ENCODE results near the gene AIMP1. TPM values are rescaled to one million over a fixed set of nuclear protein-coding genes. Genes with fewer than 3 reads are reported as not detected.

Gene AIMP1
- total RNA-seq, 3 donors from 2014 or later = 25.3 to 34.4 (median 28.2) TPM

DNA sequence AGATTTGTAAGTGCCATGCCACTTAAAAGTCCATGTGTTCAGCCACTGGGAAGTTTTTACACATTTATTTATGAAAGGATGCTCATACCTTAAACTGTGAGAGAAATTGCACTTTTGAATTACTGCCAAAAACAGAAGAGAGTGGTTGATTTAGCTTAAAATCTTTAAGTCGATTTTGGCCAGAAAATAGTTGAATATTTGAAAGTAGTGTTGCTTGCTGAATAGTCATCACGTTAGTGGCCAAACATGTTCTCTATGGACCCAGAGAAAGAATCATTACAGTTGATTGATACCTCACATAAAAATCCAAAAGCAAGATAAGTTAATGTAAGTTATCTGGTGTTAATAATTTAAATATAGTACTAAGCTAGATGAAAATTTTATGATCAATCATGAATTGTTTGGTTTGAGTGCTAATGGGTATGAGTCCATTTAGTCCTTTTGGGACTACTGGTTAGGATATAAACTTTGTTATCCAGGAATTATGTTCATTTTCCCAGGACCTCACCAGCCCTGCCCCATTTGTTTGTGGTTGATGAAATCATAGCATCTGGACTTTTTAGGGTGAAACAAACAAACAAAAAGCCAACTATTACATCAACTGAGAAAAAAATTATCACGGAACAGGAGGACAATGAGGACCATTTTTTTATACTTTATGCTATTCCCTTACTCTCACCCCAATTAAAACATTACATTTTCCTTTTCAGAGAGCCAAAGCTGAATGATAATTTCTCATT is 45.9 kb downstream of the AIMP1 start:
- H3K4me3 ChIP-seq = no peak overlapping the region
- DNase-seq (ENCODE audit: low spot score in 2 of 2) = no peak
- TF ChIP-seq POLR2AphosphoS5 (IDR thresholded peaks at IDR 0.05) = no peak
- no peak for TF ChIP-seq CTCF (IDR thresholded peaks at IDR 0.05)
- TF ChIP-seq POLR2A (IDR thresholded peaks at IDR 0.05) = no peak
- no peaks in the 10 kb centered on the region for H3K4me1 ChIP-seq
- no peaks in the 10 kb centered on the region for H3K27me3 ChIP-seq
- intact Hi-C loops (cut with DNase I; ENCODE audit: low total_unique reads) = no loop called here
- H3K27ac ChIP-seq = no peak overlapping the region
- no peaks in the 10 kb centered on the region for H3K36me3 ChIP-seq
- no peaks in the 10 kb centered on the region for H3K9me3 ChIP-seq

GRCh38 chr4:106364282-106364681 is 47.9 kb downstream of the AIMP1 start:
- H3K9me3 ChIP-seq = no peaks in the 10 kb centered on the region
- H3K27me3 ChIP-seq = no peaks in the 10 kb centered on the region
- intact Hi-C loops (cut with DNase I; ENCODE audit: low total_unique reads) = no loop called here
- DNase-seq (ENCODE audit: low spot score in 2 of 2) = no peak
- H3K4me1 ChIP-seq = no peaks in the 10 kb centered on the region
- no peak overlapping the region for H3K4me3 ChIP-seq
- no peaks in the 10 kb centered on the region for H3K36me3 ChIP-seq
- TF ChIP-seq POLR2A (IDR thresholded peaks at IDR 0.05) (no peak), CTCF (IDR thresholded peaks at IDR 0.05) (no peak), POLR2AphosphoS5 (IDR thresholded peaks at IDR 0.05) (no peak)
- no peak overlapping the region for H3K27ac ChIP-seq

DNA sequence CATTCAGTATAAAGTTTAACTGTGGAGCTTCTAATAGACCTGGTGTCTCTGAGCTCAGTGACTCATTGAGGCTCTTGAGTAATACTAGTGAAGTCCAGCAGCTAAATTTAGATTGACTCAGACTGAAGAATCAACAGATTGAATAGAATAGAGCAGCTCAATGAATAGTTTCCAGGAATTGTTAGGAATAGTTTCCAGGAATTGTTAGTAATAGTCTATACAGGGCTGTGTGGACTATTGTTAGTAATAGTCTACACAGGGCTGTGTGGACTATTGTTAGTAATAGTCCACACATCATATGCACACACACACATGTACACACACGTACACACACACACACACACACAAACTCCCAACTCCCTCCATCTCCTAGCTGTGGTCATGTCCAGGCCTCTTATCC is 49.3 kb downstream of the AIMP1 start:
- no peak for DNase-seq (ENCODE audit: low spot score in 2 of 2)
- H3K36me3 ChIP-seq = no peaks in the 10 kb centered on the region
- H3K27me3 ChIP-seq = no peaks in the 10 kb centered on the region
- H3K9me3 ChIP-seq = no peaks in the 10 kb centered on the region
- H3K27ac ChIP-seq = no peak overlapping the region
- TF ChIP-seq POLR2A (IDR thresholded peaks at IDR 0.05) (no peak), POLR2AphosphoS5 (IDR thresholded peaks at IDR 0.05) (no peak), CTCF (IDR thresholded peaks at IDR 0.05) (no peak)
- intact Hi-C loops (cut with DNase I; ENCODE audit: low total_unique reads) = no loop called here
- H3K4me3 ChIP-seq = no peak overlapping the region
- H3K4me1 ChIP-seq = no peaks in the 10 kb centered on the region

- no peaks in the 10 kb centered on the region for H3K4me1 ChIP-seq
- no peak overlapping the region for H3K27ac ChIP-seq
- no peaks in the 10 kb centered on the region for H3K27me3 ChIP-seq
- no peak for TF ChIP-seq POLR2A (IDR thresholded peaks at IDR 0.05)
- no peak for TF ChIP-seq POLR2AphosphoS5 (IDR thresholded peaks at IDR 0.05)
- no peak for TF ChIP-seq CTCF (IDR thresholded peaks at IDR 0.05)
- no peak overlapping the region for H3K4me3 ChIP-seq
- no peaks in the 10 kb centered on the region for H3K36me3 ChIP-seq
- no peaks in the 10 kb centered on the region for H3K9me3 ChIP-seq
- no peak for DNase-seq (ENCODE audit: low spot score in 2 of 2)
- intact Hi-C loops (cut with DNase I; ENCODE audit: low total_unique reads) = no loop called here
Measured at GRCh38 chr4:106366026-106366425, 49.7 kb downstream of the AIMP1 start.

- Histone ChIP-seq H3K4me1 (no peaks in the 10 kb centered on the region), H3K27ac (no peak overlapping the region), H3K27me3 (no peaks in the 10 kb centered on the region), H3K9me3 (no peaks in the 10 kb centered on the region), H3K4me3 (no peak overlapping the region), H3K36me3 (no peaks in the 10 kb centered on the region)
- DNase-seq (ENCODE audit: low spot score in 2 of 2) = no peak
- TF ChIP-seq POLR2AphosphoS5 (IDR thresholded peaks at IDR 0.05) (no peak), POLR2A (IDR thresholded peaks at IDR 0.05) (no peak), CTCF (IDR thresholded peaks at IDR 0.05) (no peak)
- intact Hi-C loops (cut with DNase I; ENCODE audit: low total_unique reads) = no loop called here
Measured at GRCh38 chr4:106367072-106367471, 50.7 kb downstream of the AIMP1 start.
